Measurements from ENCODE around the gene TJP2. TPM values are rescaled to one million over a fixed set of nuclear protein-coding genes. Genes with fewer than 3 reads are reported as not detected.

TJP2 gene
- total and polyA plus RNA-seq, 10 of the 15 experiments (the other 5 are each of a cell fraction or from before 2014, with no cell fraction given), result 6.4 to 59.9 (median 29.7) TPM

- no peak for DNase-seq (ENCODE audit: low read depth, low spot score)
- WGBS (ENCODE audit: insufficient coverage, insufficient replicate concordance, low lambda C conversion rate, missing lambda C conversion rate), result 37% methylated on average over 1 of the region's 1 CpG
- POLR2A ChIA-PET, result no interaction called here
Measured at GRCh38 chr9:69314547-69314946, 140.5 kb downstream of the TJP2 start.

More at GRCh38 chr9:69314547-69314946, 140.5 kb downstream of the TJP2 start:
- no peak for ATAC-seq
- ChIA-PET SMC1A (ENCODE audit: uncharacterized antibody, unreplicated experiment) (no interaction called here), RAD21 (ENCODE audit: unreplicated experiment) (no interaction called here), CTCF (no interaction called here)
- Histone ChIP-seq H4K20me1 (ENCODE audit: control insufficient read depth, insufficient read depth) (no peaks in the 10 kb centered on the region), H2AFZ (ENCODE audit: control insufficient read depth, low read depth, low read length) (no peak overlapping the region), H3K4me2 (ENCODE audit: control insufficient read depth, insufficient read depth) (no peak overlapping the region), H3K9ac (ENCODE audit: control insufficient read depth, insufficient read depth, low read length) (no peak overlapping the region), H3K27ac (ENCODE audit: control insufficient read depth, insufficient read depth) (no peak overlapping the region), H3K9me3 (replicated peaks; ENCODE audit: control insufficient read depth, insufficient read depth, low read length) (no peaks in the 10 kb centered on the region; the same call in 2 of the 3 replicates), H3K36me3 (ENCODE audit: control insufficient read depth in 2 of 2, insufficient read depth in 2 of 2, low read length in 1 of 2) (no peaks in the 10 kb centered on the region), H3K79me2 (ENCODE audit: control insufficient read depth, insufficient read depth, low read length) (no peaks in the 10 kb centered on the region), H3K4me1 (ENCODE audit: control insufficient read depth, insufficient read depth, low read length) (no peaks in the 10 kb centered on the region), H3K27me3 (replicated peaks in 1 of 2; ENCODE audit: control insufficient read depth in 2 of 2, insufficient read depth in 2 of 2, low read length in 1 of 2) (no peaks in the 10 kb centered on the region), H3K4me3 (no peak overlapping the region)
- in situ Hi-C loops (cut with MboI), result no loop called here
- intact Hi-C loops (cut with micrococcal nuclease; ENCODE audit: unreplicated experiment), result no loop called here
- no peak for TF ChIP-seq ZNF24 (IDR thresholded peaks at IDR 0.05)
- TF ChIP-seq CREM (IDR thresholded peaks at IDR 0.05; ENCODE audit: low read depth), result no peak
- TF ChIP-seq POLR2AphosphoS2 (IDR thresholded peaks at IDR 0.05; ENCODE audit: low read depth, low read length), result no peak
- TF ChIP-seq POLR2A (IDR thresholded peaks at IDR 0.05; ENCODE audit: low read depth, low read length), result no peak
- TF ChIP-seq USF2 (IDR thresholded peaks at IDR 0.05; ENCODE audit: borderline replicate concordance, low read depth, low read length), result no peak
- no peak for TF ChIP-seq PKNOX1 (IDR thresholded peaks at IDR 0.05)
- TF ChIP-seq RBBP5 (conservative IDR thresholded peaks at IDR 0.05), result no peak
- TF ChIP-seq NBN (IDR thresholded peaks at IDR 0.05), result no peak
- no peak for TF ChIP-seq NKRF (conservative IDR thresholded peaks at IDR 0.05)
- TF ChIP-seq TCF3 (IDR thresholded peaks at IDR 0.05; ENCODE audit: borderline replicate concordance, insufficient read depth, low read depth, low read length), result no peak
- TF ChIP-seq TARDBP (IDR thresholded peaks at IDR 0.05; ENCODE audit: borderline replicate concordance), result no peak
- TF ChIP-seq HDAC6 (IDR thresholded peaks at IDR 0.05; ENCODE audit: unreplicated experiment), result no peak
- no peak for TF ChIP-seq RB1 (IDR thresholded peaks at IDR 0.05; ENCODE audit: borderline replicate concordance)
- no peak for TF ChIP-seq RAD21 (IDR thresholded peaks at IDR 0.05; ENCODE audit: insufficient read depth, low read depth, low read length)
- no peak for TF ChIP-seq BACH1 (IDR thresholded peaks at IDR 0.05; ENCODE audit: borderline replicate concordance)
- no peak for TF ChIP-seq PAX5 (IDR thresholded peaks at IDR 0.05; ENCODE audit: borderline replicate concordance, low read depth, low read length)
- no peak for TF ChIP-seq ZNF592 (IDR thresholded peaks at IDR 0.05)
- TF ChIP-seq NFXL1 (IDR thresholded peaks at IDR 0.05; ENCODE audit: borderline replicate concordance), result no peak
- no peak for TF ChIP-seq KDM1A (IDR thresholded peaks at IDR 0.05; ENCODE audit: borderline replicate concordance)
- TF ChIP-seq STAT3 (IDR thresholded peaks at IDR 0.05; ENCODE audit: low read depth, low read length), result no peak
- BruUV-seq (replicated peaks), result no TSS peak
- no peak for FAIRE-seq

Data from GM12878 (cell line).